Activated naive CD4-positive, alpha-beta T cell treated with anti-CD3 and anti-CD28 coated beads, Interleukin-2, amount 50 U/mL, for 24 hours (primary cell): ENCODE data around the gene EVA1A.

Source experiments
- H3K27ac Mint-ChIP-seq: one replicate; pipeline ENCODE4 v1.8.0; 2021; ENCODE audit warnings: mild to moderate bottlenecking, mixed read lengths
- H3K27me3 Mint-ChIP-seq: one replicate; pipeline ENCODE4 v1.8.0; 2021; ENCODE audit warnings: mixed read lengths
- H3K36me3 Mint-ChIP-seq: one replicate; pipeline ENCODE4 v1.8.0; 2021; ENCODE audit warnings: mixed read lengths
- H3K4me1 Mint-ChIP-seq: one replicate; pipeline ENCODE4 v1.8.0; 2021; ENCODE audit warnings: mixed read lengths
- H3K4me3 Mint-ChIP-seq: one replicate; pipeline ENCODE4 v1.8.0; 2021; ENCODE audit warnings: mild to moderate bottlenecking, mixed read lengths
- H3K9me3 Mint-ChIP-seq: one replicate; pipeline ENCODE4 v1.8.0; 2021; ENCODE audit warnings: mixed read lengths

Gene EVA1A

DNA sequence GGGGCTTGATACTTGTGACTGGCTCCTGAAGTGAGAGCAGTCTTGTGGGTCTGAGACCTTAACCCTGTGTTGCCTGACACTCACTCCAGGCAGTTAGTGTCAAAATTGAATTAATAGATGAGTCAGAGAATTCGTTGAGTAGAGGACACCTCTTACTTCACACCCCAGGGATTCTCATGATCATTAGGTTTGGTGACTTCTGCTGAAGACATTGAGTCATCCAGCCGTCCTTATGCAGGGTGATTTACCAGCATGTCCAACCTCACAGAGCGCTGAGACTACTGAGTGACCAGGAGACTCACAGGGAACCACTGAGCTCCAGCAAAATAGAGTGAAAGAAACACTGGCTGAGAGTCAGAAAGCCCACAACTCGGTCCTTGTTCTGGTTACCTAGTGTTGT, 36.0 kb upstream of the EVA1A start:
- Mint-ChIP-seq H3K27ac (no peak overlapping the region), H3K36me3 (no peaks in the 10 kb centered on the region), H3K4me3 (no peak overlapping the region), H3K9me3 (no peaks in the 10 kb centered on the region), H3K27me3 (no peaks in the 10 kb centered on the region), H3K4me1 (no peaks in the 10 kb centered on the region)

DNA sequence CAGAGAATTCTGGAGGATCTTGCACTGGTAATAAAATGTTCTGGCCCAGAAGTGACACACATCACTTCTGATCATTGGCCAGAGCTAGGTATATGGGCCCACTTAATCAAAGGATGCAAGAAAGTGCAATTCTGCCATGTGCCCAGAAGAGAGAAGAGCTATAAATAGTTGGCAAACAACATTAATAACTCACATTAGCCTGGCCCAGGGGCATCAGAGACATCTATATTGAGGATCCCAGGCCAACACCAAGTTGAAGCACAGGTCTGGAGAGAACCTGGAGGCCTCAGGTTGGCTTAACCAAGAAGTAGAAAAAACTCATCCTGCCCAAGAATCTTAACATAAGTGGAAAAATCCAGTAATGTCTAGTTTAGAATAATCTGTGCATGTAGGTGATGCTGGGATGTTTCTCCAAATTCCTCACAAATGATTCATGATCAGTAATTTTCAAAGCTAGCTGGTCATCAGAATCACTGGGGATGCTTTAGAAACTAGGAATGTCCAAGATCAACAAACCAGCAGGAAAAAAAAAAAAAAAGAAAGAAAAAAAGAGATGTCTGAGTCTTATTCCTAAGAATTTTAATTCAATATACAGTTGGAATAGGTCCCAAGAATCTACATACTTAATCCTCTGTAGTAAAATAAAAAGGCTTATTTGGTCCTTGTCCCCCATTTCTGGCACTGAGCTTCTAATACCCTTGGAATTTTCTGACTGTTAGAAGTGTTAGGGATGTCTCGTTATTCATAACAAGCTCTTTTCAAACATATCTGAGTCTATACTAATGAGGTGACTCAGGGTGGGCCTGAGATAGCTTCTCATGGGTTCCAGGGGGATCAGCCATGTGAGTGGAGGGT, 35.0 kb upstream of the EVA1A start:
- no peak overlapping the region for H3K27ac Mint-ChIP-seq
- H3K27me3 Mint-ChIP-seq, result peaks cover 1% of the 10 kb centered on the region
- H3K4me1 Mint-ChIP-seq, result no peaks in the 10 kb centered on the region
- H3K36me3 Mint-ChIP-seq, result no peaks in the 10 kb centered on the region
- no peak overlapping the region for H3K4me3 Mint-ChIP-seq
- H3K9me3 Mint-ChIP-seq, result no peaks in the 10 kb centered on the region

- Mint-ChIP-seq H3K27ac (no peak overlapping the region), H3K36me3 (no peaks in the 10 kb centered on the region), H3K4me1 (no peaks in the 10 kb centered on the region), H3K27me3 (peaks cover 5% of the 10 kb centered on the region), H3K4me3 (no peak overlapping the region), H3K9me3 (no peaks in the 10 kb centered on the region)
Observed at GRCh38 chr2:75594596-75594995, 33.9 kb upstream of the EVA1A start.

GRCh38 chr2:75592888-75593287, 32.1 kb upstream of the EVA1A start:
- Mint-ChIP-seq H3K36me3 (no peaks in the 10 kb centered on the region), H3K9me3 (no peaks in the 10 kb centered on the region), H3K4me1 (no peaks in the 10 kb centered on the region), H3K27ac (no peak overlapping the region), H3K4me3 (no peak overlapping the region), H3K27me3 (peaks cover 5% of the 10 kb centered on the region)

DNA sequence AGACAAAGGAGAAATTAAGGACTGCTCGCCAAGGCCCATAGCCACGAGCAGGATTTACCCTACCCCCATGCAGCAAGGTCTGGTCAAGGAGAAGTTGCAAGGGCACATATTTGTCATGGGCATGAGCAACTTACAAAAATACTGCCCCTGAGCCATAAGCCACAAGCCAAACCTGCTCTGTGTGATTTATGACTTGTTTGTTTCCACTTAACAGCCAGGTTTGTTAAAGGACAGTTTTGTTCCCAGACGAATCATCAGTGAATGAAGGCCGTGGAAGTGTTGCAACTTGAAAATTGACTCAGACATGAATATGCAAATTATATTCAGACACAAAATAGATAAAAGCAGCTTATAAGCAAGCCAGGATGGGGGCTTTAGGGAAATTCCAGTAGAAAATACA, 31.3 kb upstream of the EVA1A start:
- Mint-ChIP-seq H3K27ac (no peak overlapping the region), H3K36me3 (no peaks in the 10 kb centered on the region), H3K9me3 (no peaks in the 10 kb centered on the region), H3K4me3 (no peak overlapping the region), H3K4me1 (no peaks in the 10 kb centered on the region), H3K27me3 (peaks cover 5% of the 10 kb centered on the region)

GRCh38 chr2:75589391-75590105, 28.8 kb upstream of the EVA1A start:
- Mint-ChIP-seq H3K27ac (no peak overlapping the region), H3K4me1 (no peaks in the 10 kb centered on the region), H3K9me3 (no peaks in the 10 kb centered on the region), H3K27me3 (peaks cover 5% of the 10 kb centered on the region), H3K4me3 (no peak overlapping the region), H3K36me3 (no peaks in the 10 kb centered on the region)

DNA sequence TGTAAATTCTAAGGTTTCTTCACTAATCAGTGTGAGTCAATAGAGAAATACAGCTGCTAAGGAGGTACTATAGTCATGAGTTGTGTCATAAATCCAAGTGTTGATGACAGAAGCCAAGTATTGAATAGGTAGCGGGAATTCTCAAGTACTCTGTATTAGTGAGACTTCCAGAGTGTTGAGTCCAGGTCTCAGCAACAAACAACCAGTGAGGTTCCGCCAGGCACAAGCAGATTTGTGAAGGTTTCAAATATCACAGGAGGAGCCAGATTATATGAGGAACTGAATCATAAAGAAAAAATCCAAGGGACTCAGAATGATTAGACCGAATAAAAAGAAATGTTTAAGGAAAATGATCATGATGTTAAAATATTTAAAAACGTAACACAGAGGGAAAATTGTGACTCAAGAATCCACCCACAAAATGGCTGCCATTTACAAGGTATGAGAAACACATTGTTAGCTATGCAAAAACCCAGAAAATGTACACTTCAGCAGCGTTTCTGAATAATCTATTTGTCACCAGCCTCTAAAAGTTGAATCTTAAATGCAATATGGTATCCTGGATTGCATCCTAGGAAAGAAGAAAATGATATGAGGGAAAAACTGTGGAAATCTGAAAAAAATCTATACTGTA, 27.3 kb upstream of the EVA1A start:
- Mint-ChIP-seq H3K4me1 (no peaks in the 10 kb centered on the region), H3K9me3 (peaks cover 3% of the 10 kb centered on the region), H3K27ac (no peak overlapping the region), H3K4me3 (no peak overlapping the region), H3K27me3 (peaks cover 5% of the 10 kb centered on the region), H3K36me3 (no peaks in the 10 kb centered on the region)

GRCh38 chr2:75586971-75587370, 26.2 kb upstream of the EVA1A start:
- H3K27me3 Mint-ChIP-seq, result peaks cover 6% of the 10 kb centered on the region
- H3K4me1 Mint-ChIP-seq, result no peaks in the 10 kb centered on the region
- no peak overlapping the region for H3K4me3 Mint-ChIP-seq
- peaks cover 4% of the 10 kb centered on the region for H3K9me3 Mint-ChIP-seq
- no peaks in the 10 kb centered on the region for H3K36me3 Mint-ChIP-seq
- H3K27ac Mint-ChIP-seq, result no peak overlapping the region

DNA sequence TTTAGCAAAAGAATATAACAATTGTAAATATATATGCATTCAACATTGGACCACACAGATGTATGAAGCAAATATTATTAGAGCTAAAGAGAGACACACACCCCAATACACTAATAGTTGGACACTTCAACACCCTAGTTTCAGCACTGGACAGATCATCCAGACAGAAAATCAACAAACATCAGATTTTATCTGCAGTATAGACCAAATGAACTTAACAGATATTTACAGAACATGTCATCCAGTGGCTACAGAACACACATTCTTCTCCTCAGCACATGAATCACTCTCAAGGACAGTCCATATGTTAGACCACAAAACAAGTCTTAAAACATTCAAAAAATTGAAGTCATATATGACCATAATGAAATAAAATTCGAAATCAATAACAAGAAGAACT, 22.1 kb upstream of the EVA1A start:
- no peak overlapping the region for H3K4me3 Mint-ChIP-seq
- H3K4me1 Mint-ChIP-seq, result no peaks in the 10 kb centered on the region
- H3K27me3 Mint-ChIP-seq, result peaks cover 12% of the 10 kb centered on the region
- H3K36me3 Mint-ChIP-seq, result no peaks in the 10 kb centered on the region
- H3K27ac Mint-ChIP-seq, result no peak overlapping the region
- peaks cover 4% of the 10 kb centered on the region for H3K9me3 Mint-ChIP-seq

DNA sequence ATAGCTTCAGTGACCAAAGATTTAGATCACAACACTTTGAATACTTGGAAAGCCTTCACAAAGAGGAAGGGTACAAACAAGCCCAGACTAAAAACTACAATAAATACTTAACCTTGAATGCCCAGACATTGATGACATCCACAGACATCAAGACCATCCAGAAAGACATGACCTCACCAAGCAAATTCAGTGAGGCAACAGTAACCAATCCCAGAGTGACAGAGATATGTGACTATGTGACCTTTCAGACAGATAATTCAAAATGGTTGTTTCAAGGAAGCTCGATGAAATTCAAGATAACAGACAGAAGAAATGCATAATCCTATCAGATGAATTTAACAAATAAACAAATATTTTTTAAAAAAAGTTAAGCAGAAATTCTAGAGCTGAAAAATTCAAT, 19.9 kb upstream of the EVA1A start:
- peaks cover 5% of the 10 kb centered on the region for H3K9me3 Mint-ChIP-seq

GRCh38 chr2:75580156-75580555, 19.4 kb upstream of the EVA1A start:
- Mint-ChIP-seq H3K36me3 (peaks cover 3% of the 10 kb centered on the region), H3K27me3 (peaks cover 17% of the 10 kb centered on the region), H3K4me3 (no peak overlapping the region), H3K4me1 (no peaks in the 10 kb centered on the region), H3K27ac (no peak overlapping the region), H3K9me3 (peaks cover 10% of the 10 kb centered on the region)

More for the DNA sequence above, 19.9 kb upstream of the EVA1A start:
- no peak overlapping the region for H3K27ac Mint-ChIP-seq
- peaks cover 16% of the 10 kb centered on the region for H3K27me3 Mint-ChIP-seq
- H3K4me3 Mint-ChIP-seq, result no peak overlapping the region
- H3K36me3 Mint-ChIP-seq, result peaks cover 1% of the 10 kb centered on the region
- H3K4me1 Mint-ChIP-seq, result no peaks in the 10 kb centered on the region

DNA sequence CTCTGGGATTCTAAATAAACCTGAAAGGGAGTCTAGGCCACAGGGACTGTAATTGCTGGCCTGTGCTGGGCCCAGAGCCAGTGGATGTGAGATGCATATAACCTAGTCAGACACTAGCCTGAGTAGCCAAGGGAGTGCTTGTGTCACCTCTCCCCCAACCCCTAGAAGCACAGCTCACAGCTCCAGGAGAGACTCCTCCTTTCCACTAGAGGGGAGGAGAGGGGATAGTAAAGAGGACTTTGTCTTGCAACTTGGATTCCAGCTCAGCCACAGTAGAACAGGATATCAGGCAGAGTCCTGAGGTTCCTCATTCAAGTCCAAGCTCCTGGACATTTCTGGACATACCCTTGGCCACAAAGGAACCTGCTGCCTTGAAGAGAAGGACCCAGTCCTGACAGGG, 18.4 kb upstream of the EVA1A start:
- Mint-ChIP-seq H3K4me3 (no peak overlapping the region), H3K36me3 (peaks cover 3% of the 10 kb centered on the region), H3K9me3 (peaks cover 11% of the 10 kb centered on the region), H3K27me3 (peaks cover 17% of the 10 kb centered on the region), H3K4me1 (no peaks in the 10 kb centered on the region), H3K27ac (no peak overlapping the region)

GRCh38 chr2:75577280-75577679, 16.5 kb upstream of the EVA1A start:
- Mint-ChIP-seq H3K27me3 (peaks cover 16% of the 10 kb centered on the region), H3K36me3 (peaks cover 3% of the 10 kb centered on the region), H3K27ac (no peak overlapping the region), H3K9me3 (peaks cover 7% of the 10 kb centered on the region), H3K4me3 (no peak overlapping the region), H3K4me1 (no peaks in the 10 kb centered on the region)

DNA sequence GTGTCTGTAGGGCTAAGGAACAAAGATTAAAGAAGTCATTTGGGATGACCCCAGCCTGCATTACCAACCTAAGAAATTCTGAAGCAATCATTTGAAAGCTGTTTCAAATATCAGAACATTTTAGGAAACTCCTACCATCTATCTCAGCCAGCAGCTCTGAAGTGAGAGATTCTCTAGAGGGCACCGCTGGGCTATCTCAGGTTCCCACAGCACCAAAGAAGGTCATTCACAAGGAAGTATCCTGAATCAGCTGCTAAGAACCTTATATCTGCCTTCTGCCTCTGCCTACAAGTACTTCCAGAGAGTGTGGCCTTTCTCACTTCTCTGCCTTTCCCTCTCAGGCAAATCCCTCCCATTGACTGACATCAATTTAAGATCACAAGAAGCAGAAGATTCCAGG, 13.4 kb upstream of the EVA1A start:
- Mint-ChIP-seq H3K27me3 (peaks cover 12% of the 10 kb centered on the region), H3K4me3 (no peak overlapping the region), H3K4me1 (no peaks in the 10 kb centered on the region), H3K36me3 (peaks cover 3% of the 10 kb centered on the region), H3K27ac (no peak overlapping the region), H3K9me3 (peaks cover 7% of the 10 kb centered on the region)

- Mint-ChIP-seq H3K4me1 (no peaks in the 10 kb centered on the region), H3K9me3 (peaks cover 7% of the 10 kb centered on the region), H3K4me3 (no peak overlapping the region), H3K27ac (no peak overlapping the region), H3K36me3 (peaks cover 3% of the 10 kb centered on the region), H3K27me3 (peaks cover 14% of the 10 kb centered on the region)
Observed at GRCh38 chr2:75573145-75573878, 12.6 kb upstream of the EVA1A start.
